GM20000 (cell line): Measurements from ENCODE around the gene NKAIN2.
"Not testable (repeated sequence)": the region's sequence is repeated elsewhere in the genome, so short reads cannot be mapped to it uniquely, and the experiment has no call there.

Experiments used
- DNase-seq: peaks from one replicate; pipeline ENCODE4 v3.0.0; 2012; ENCODE audit warnings: low spot score
- CTCF ChIP-seq: IDR thresholded peaks from 2 replicates; pipeline ENCODE4 v1.5.1; 2012; ENCODE audit warnings: mild to moderate bottlenecking, control low read depth; ENCODE audit errors: extremely low read depth, missing control alignments

Gene NKAIN2

GRCh38 chr6:124560873-124561567, 757.4 kb downstream of the NKAIN2 start:
- no peak for TF ChIP-seq CTCF
- DNase-seq, result no peak

- no peak for DNase-seq
- no peak for TF ChIP-seq CTCF
Observed at GRCh38 chr6:124561635-124562130, 758.0 kb downstream of the NKAIN2 start.

GRCh38 chr6:124564125-124564524, 760.5 kb downstream of the NKAIN2 start:
- DNase-seq, result not testable (repeated sequence)

- no peak for DNase-seq
- TF ChIP-seq CTCF, result no peak
Observed at GRCh38 chr6:124567401-124567800, 763.7 kb downstream of the NKAIN2 start.

DNA sequence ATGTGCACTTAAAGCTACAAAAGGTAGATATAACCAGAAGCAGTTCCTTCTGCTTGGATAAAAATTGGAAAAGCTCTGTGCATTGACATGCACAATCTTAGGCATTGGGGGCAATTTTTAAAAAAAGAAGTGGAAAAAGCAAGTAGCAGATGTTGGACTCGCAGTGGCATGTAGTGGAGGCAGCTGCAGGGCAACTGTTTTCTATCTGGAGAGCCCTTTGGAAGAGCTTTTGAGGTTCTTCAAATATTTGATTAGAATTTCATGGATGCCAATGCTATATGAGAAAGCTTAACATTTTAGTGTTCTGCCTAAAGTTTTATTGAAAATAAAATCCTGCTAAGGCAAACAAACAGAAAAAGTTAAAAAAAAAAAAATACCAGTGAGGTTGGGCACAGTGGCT, 770.3 kb downstream of the NKAIN2 start:
- DNase-seq, result no peak
- TF ChIP-seq CTCF, result no peak

DNA sequence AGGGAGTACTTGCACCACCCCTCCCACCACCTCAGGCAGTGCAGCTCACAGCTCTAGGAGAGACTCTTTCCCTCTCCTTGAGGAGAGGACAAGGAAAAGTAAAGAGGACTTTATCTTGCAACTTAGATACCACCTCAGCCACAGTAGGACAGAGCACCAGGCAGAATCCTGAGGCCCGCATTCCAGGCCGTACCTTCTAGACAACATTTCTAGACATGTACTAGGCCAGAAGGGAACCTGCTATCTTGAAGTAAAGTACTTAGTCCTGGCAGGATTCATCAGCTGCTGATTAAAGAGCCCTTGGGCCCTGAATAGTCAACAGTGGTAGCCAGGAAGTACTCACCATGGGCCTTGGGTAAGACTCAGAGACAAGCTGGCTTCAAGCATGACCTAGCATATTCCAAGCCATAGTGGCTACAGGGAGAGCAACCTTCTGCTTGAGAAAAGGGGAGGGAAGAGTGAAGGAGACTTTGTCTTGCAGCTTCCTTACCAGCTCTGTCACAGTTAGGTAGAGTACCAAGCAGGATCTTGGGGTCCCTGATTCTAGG, 774.1 kb downstream of the NKAIN2 start:
- DNase-seq, result no peak
- TF ChIP-seq CTCF, result no peak

DNA sequence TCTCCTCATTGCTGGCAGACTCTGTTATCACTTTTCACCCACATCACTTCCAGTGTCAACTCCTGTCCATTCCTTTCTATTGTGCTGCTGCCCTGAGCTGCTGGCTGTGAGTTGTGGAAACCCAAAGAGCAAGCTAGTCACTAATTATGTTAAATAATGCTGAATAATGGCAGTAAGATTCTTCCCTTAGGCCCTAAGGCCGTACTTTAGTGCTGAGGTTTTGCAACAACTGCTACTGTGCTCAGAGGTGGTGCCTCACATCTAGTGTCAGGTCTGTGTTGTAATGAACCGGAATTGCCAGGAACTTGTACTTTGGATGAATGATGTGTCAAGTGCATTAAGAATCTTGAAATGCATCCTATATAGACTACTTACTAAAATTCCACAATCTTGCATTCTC, 786.3 kb downstream of the NKAIN2 start:
- no peak for DNase-seq

More for the DNA sequence above, 786.3 kb downstream of the NKAIN2 start:
- TF ChIP-seq CTCF, result no peak
